ENCODE results near the gene MAML2.

DNA sequence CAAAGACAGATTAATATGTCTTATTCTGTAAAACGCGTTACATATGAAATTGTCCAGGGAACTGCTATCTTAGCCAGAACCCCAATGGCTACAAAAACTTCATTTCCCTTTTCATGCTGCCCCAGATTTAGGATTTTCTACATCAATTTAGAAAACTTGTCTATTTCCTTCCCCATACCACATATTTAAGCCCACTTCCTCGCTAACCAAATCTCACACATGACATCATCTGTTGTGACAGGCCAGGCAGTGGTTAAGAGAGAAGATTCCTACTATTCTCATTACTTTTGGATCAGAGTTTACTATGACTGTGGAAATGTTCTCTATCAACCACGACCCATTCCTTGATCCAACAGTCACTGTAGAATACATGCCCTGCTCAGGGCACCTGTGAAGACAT lies 30.8 kb upstream of the MAML2 start:
- TF ChIP-seq, protein P1, sequence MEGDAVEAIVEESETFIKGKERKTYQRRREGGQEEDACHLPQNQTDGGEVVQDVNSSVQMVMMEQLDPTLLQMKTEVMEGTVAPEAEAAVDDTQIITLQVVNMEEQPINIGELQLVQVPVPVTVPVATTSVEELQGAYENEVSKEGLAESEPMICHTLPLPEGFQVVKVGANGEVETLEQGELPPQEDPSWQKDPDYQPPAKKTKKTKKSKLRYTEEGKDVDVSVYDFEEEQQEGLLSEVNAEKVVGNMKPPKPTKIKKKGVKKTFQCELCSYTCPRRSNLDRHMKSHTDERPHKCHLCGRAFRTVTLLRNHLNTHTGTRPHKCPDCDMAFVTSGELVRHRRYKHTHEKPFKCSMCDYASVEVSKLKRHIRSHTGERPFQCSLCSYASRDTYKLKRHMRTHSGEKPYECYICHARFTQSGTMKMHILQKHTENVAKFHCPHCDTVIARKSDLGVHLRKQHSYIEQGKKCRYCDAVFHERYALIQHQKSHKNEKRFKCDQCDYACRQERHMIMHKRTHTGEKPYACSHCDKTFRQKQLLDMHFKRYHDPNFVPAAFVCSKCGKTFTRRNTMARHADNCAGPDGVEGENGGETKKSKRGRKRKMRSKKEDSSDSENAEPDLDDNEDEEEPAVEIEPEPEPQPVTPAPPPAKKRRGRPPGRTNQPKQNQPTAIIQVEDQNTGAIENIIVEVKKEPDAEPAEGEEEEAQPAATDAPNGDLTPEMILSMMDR (IDR thresholded peaks at IDR 0.05), result no peak
- TF ChIP-seq EP300 (IDR thresholded peaks at IDR 0.05), result no peak
- no peak for TF ChIP-seq POLR2AphosphoS5 (IDR thresholded peaks at IDR 0.05)

Measured in esophagus muscularis mucosa (tissue), 4 donors.